KMS-11 (cell line): ENCODE data around the gene SYT1.

Experiments
- H2AFZ ChIP-seq: fragments of 200-600 bp; sonication (generic); 2 replicates; pipeline ENCODE4 v1.6.1; 2016; ENCODE audit warnings: antibody characterized with exemption, mixed run types, low read depth
- H3K27ac ChIP-seq: fragments of 200-600 bp; sonication (generic); 2 replicates; pipeline ENCODE4 v1.6.1; 2016; ENCODE audit warnings: mild to moderate bottlenecking, mixed run types
- H3K27me3 ChIP-seq: fragments of 200-600 bp; sonication (generic); 2 replicates; pipeline ENCODE4 v1.6.1; 2017; ENCODE audit warnings: mild to moderate bottlenecking, low read depth, mixed run types, moderate library complexity; ENCODE audit not compliant: insufficient read depth
- H3K36me3 ChIP-seq: fragments of 200-600 bp; sonication (generic); 2 replicates; pipeline ENCODE4 v1.6.1; 2017; ENCODE audit warnings: mild to moderate bottlenecking, mixed run types; ENCODE audit not compliant: insufficient read depth
- H3K4me1 ChIP-seq: fragments of 200-600 bp; sonication (generic); 2 replicates; pipeline ENCODE4 v1.6.1; 2016; ENCODE audit warnings: mild to moderate bottlenecking, low read depth, mixed run types; ENCODE audit not compliant: poor library complexity, severe bottlenecking
- H3K4me2 ChIP-seq: fragments of 200-600 bp; sonication (generic); 2 replicates; pipeline ENCODE4 v1.7.0; 2016; ENCODE audit warnings: mild to moderate bottlenecking, mixed run types
- H3K4me3 ChIP-seq: fragments of 200-600 bp; sonication (generic); IDR thresholded peaks from 2 replicates; pipeline ENCODE4 v1.6.1; 2017; ENCODE audit warnings: low read depth, low read length, mixed read lengths; ENCODE audit not compliant: insufficient read depth
- H3K79me2 ChIP-seq: fragments of 200-600 bp; sonication (generic); 2 replicates; pipeline ENCODE4 v1.6.1; 2016; ENCODE audit warnings: low read depth, mixed run types; ENCODE audit not compliant: insufficient read depth
- H3K9ac ChIP-seq: fragments of 200-600 bp; sonication (generic); 2 replicates; pipeline ENCODE4 v1.6.1; 2016; ENCODE audit warnings: mild to moderate bottlenecking, mixed run types
- H4K20me1 ChIP-seq: fragments of 200-600 bp; sonication (generic); 2 replicates; pipeline ENCODE4 v1.6.1; 2016; ENCODE audit warnings: mild to moderate bottlenecking, mixed run types; ENCODE audit not compliant: insufficient read depth
- TF ChIP-seq, protein P1 (sequence below): fragments of 200-600 bp; sonication (generic); conservative IDR thresholded peaks from 2 replicates; pipeline ENCODE4 v1.6.1; 2017; ENCODE audit warnings: low read depth, mild to moderate bottlenecking, antibody characterized with exemption, low read length, moderate library complexity, mixed read lengths

The SYT1 gene

DNA sequence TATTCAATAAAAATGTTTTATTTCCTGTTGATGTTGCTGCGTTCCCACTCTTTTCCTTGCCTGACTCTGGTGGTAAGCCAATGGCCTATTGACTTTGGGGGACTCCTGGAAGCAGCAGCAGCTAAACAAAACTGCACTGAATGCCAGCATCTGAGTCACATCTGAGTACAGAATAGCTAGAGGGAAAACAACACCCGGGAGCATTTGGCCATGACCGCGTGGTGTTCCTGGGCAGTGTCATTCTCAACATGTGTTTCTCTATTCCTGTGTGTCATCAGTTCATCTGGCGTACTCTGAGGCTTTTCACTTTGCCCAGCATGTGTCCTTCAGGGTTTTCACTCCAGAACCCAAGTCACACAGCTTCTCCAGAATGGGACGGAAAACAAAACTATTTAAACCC is 587.4 kb downstream of the SYT1 start:
- Histone ChIP-seq H3K27me3 (no peaks in the 10 kb centered on the region), H3K27ac (no peak overlapping the region), H3K4me1 (no peaks in the 10 kb centered on the region), H3K9ac (no peak overlapping the region), H3K4me2 (no peak overlapping the region), H3K4me3 (no peak overlapping the region), H4K20me1 (no peaks in the 10 kb centered on the region), H3K36me3 (no peaks in the 10 kb centered on the region), H3K79me2 (no peaks in the 10 kb centered on the region), H2AFZ (no peak overlapping the region)
- TF ChIP-seq, protein P1, sequence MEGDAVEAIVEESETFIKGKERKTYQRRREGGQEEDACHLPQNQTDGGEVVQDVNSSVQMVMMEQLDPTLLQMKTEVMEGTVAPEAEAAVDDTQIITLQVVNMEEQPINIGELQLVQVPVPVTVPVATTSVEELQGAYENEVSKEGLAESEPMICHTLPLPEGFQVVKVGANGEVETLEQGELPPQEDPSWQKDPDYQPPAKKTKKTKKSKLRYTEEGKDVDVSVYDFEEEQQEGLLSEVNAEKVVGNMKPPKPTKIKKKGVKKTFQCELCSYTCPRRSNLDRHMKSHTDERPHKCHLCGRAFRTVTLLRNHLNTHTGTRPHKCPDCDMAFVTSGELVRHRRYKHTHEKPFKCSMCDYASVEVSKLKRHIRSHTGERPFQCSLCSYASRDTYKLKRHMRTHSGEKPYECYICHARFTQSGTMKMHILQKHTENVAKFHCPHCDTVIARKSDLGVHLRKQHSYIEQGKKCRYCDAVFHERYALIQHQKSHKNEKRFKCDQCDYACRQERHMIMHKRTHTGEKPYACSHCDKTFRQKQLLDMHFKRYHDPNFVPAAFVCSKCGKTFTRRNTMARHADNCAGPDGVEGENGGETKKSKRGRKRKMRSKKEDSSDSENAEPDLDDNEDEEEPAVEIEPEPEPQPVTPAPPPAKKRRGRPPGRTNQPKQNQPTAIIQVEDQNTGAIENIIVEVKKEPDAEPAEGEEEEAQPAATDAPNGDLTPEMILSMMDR, result no peak

DNA sequence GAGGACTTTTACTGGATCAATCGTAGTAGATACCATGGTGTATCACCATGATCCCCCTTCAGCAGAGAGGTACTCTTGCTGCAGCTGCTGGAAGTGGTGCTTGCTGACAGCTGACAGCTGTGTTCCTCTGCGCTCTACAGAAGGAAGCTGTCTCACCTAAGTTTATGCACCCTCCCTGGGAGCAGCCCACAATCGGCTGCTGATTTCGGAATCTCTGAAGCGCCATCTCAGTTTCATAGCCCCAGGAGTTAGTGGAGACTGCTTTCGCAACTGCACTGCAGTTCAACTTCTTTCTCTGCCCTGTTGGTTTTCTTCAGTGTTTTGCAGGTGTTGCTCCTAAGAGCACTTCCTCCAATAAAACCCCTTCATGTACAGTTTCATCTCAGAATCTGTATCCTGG is 588.3 kb downstream of the SYT1 start:
- no peak overlapping the region for H3K4me3 ChIP-seq
- no peaks in the 10 kb centered on the region for H3K4me1 ChIP-seq
- no peak overlapping the region for H3K27ac ChIP-seq
- TF ChIP-seq, protein P1, result no peak
- no peak overlapping the region for H3K4me2 ChIP-seq
- H4K20me1 ChIP-seq, result no peaks in the 10 kb centered on the region
- no peaks in the 10 kb centered on the region for H3K79me2 ChIP-seq
- no peak overlapping the region for H3K9ac ChIP-seq
- no peak overlapping the region for H2AFZ ChIP-seq
- H3K36me3 ChIP-seq, result no peaks in the 10 kb centered on the region
- no peaks in the 10 kb centered on the region for H3K27me3 ChIP-seq

DNA sequence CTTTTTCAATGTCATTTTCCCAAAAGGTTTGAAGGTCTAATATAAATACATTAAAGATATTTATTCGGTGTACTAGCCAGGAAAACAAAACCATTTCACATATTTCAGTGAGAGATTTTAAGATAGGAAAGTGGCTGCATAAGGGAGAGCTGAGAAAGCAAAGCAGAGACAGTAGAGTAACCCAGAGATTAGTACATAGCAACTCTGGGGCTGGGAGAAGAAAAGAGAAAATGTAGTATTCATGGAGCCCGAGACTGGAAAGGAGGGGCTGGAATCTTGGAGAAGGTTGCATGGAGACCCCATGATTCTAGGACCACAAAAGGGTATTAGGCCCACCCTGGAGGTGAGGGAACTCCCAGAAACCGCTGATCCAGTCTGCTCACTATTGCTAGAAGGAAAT is 589.2 kb downstream of the SYT1 start:
- no peaks in the 10 kb centered on the region for H3K4me1 ChIP-seq
- H2AFZ ChIP-seq, result no peak overlapping the region
- no peak overlapping the region for H3K27ac ChIP-seq
- H3K4me3 ChIP-seq, result no peak overlapping the region
- TF ChIP-seq, protein P1, result no peak
- no peaks in the 10 kb centered on the region for H3K27me3 ChIP-seq
- H4K20me1 ChIP-seq, result no peaks in the 10 kb centered on the region
- H3K36me3 ChIP-seq, result no peaks in the 10 kb centered on the region
- no peak overlapping the region for H3K4me2 ChIP-seq
- H3K79me2 ChIP-seq, result no peaks in the 10 kb centered on the region
- no peak overlapping the region for H3K9ac ChIP-seq

DNA sequence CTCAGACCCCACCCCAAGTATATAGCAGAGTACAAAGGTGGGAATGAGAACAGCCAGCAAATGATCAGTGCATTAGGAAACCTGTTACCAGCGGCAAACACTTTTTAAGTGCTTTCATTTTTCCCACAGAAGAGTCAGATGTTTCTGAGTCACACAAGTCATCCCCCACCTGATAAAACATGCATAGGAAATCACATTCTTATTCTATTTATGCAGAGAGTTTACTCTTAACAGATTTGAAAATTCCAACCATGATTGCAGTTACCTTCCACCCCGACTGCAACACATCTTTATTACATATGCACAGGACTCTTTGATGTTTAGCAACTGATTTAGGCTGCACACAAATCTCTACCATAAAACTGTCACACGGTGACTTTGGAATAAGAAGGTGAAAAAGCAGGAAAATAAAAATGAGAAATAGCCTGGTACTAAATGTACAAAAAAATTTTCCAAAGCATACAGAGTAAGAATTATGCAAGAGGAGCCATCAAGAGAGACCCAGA is 589.8 kb downstream of the SYT1 start:
- no peaks in the 10 kb centered on the region for H3K36me3 ChIP-seq
- H3K4me1 ChIP-seq, result no peaks in the 10 kb centered on the region
- H3K27me3 ChIP-seq, result no peaks in the 10 kb centered on the region
- H3K9ac ChIP-seq, result no peak overlapping the region
- H3K4me3 ChIP-seq, result no peak overlapping the region
- H4K20me1 ChIP-seq, result no peaks in the 10 kb centered on the region
- H3K79me2 ChIP-seq, result no peaks in the 10 kb centered on the region
- H3K4me2 ChIP-seq, result no peak overlapping the region
- no peak overlapping the region for H2AFZ ChIP-seq
- TF ChIP-seq, protein P1, result no peak
- no peak overlapping the region for H3K27ac ChIP-seq
